Heart right ventricle (tissue), 16 donors: Measurements from ENCODE around the gene MTA2. TPM values are rescaled to one million over a fixed set of nuclear protein-coding genes. Genes with fewer than 3 reads are reported as not detected.

Experiments used
- ATAC-seq, 8 donors: fragments of 200-7000 bp; cut with Tn5 transposase; one replicate each; pipeline ENCODE4 v1.9.1; 2020; ENCODE audit warnings: mild to moderate bottlenecking in 8 of 8, moderate library complexity in 8 of 8, moderate number of reproducible peaks in 1 of 8
- DNase-seq, 2 donors: peaks; one replicate each; pipeline ENCODE4 v3.0.0-alpha.2; 2020
- H3K27ac ChIP-seq, 10 donors: fragments of 200-600 bp; sonication (generic) in 2 of 10; one replicate each; pipeline versions ENCODE4 v1.5.0 to v1.8.0; 2020 to 2022; ENCODE audit warnings: mild to moderate bottlenecking in 3 of 10
- H3K27me3 ChIP-seq, 7 donors: fragments of 200-600 bp; one replicate each; pipeline ENCODE4 v1.8.0; 2021 to 2022; ENCODE audit warnings: mild to moderate bottlenecking in 2 of 7
- H3K36me3 ChIP-seq, 9 donors: fragments of 200-600 bp; sonication (generic) in 1 of 9; one replicate each; pipeline versions ENCODE4 v1.5.0 to v1.8.0; 2020 to 2022; ENCODE audit warnings: mild to moderate bottlenecking in 2 of 9
- H3K4me1 ChIP-seq, 9 donors: fragments of 200-600 bp; sonication (generic) in 1 of 9; one replicate each; pipeline versions ENCODE4 v1.5.0 to v1.8.0; 2020 to 2022; ENCODE audit warnings: mild to moderate bottlenecking in 4 of 9
- H3K4me3 ChIP-seq, 10 donors: fragments of 200-600 bp; sonication (generic) in 2 of 10; one replicate each; pipeline versions ENCODE4 v1.5.0 to v1.8.0; 2020 to 2022; ENCODE audit warnings: mild to moderate bottlenecking in 7 of 10, moderate library complexity in 2 of 10
- H3K9me3 ChIP-seq, 11 donors: fragments of 200-600 bp in 10 of 11; sonication (generic) in 2 of 11; one replicate each; pipeline versions ENCODE4 v1.5.0 to v1.8.0; 2013 to 2022; ENCODE audit warnings: mild to moderate bottlenecking in 2 of 11, control low read depth in 1 of 11, moderate library complexity in 1 of 11
- CTCF ChIP-seq, 9 donors: fragments of 200-600 bp; sonication (generic) in 2 of 9; IDR thresholded peaks; one replicate each; pipeline versions ENCODE4 v1.5.0 to v1.8.0; 2021 to 2022; ENCODE audit warnings: antibody characterized with exemption in 9 of 9, mild to moderate bottlenecking in 5 of 9, moderate library complexity in 1 of 9
- WGBS, 2 donors: extraction: QIAGEN DNeasy Blood & Tissue Kit; methylation state at CpG; one replicate each; pipeline ENCODE4 v1.1.7; 2013; ENCODE audit warnings: inconsistent platforms in 1 of 2; 5-methylcytosine and 5-hydroxymethylcytosine counted together
- intact Hi-C, 10 donors: fragments of 100-400 bp; cut with DNase I; formaldehyde crosslinking; loops; one replicate each; pipeline versions ENCODE4 v1.11.1 to v1.14.2; 2022
- polyA plus RNA-seq, 2 donors: library from polyadenylated mRNA; stranded (reverse); fragments of 200-250 nt; gene quantifications; one replicate each; pipeline ENCODE4 v1.2.3, GENCODE V29; 2013
- total RNA-seq, 10 donors: library from RNA; stranded (reverse); fragmentation: NEBNext Ultra II Directional in 3 of 10; extraction: Animal tissue kit (Norgen Biotek cat#: 25700) in 3 of 10; gene quantifications; one replicate each; pipeline versions ENCODE4 v1.2.1 to v1.2.4, GENCODE V29; 2021 to 2023
- donor health status: Arrhythmogenic right ventricular cardiomyopathy.
- donor health status: ischemic (EF 13 %, LVEDD 7.1; RV severe dilation, severe dysfunction).
- donor health status: healthy with polysubstance abuse.
- donor health status: DM: no; HTN: yes; CAD: no.
- donor health status: DM: no; HTN: no; CAD: no.
- donor health status: ischemic (EF 25% LVEDD 6.9; RV normal size, moderate dysfunction).
- donor health status: ischemic (EF 25% LVEDD 5.7; RV mildly dilated, moderate dysfunction).
- donor health status: healthy.
- donor health status: DM: yes; HTN: yes; CAD: no.
- donor health status: Ischemic cardiomyopathy.
- donor health status: ischemic (EF 35%, LVEDD 5.7; RV mildly dilated, moderate dysfunction).
- donor health status: nonischemic (EF 11% LVEDD 7.7; RV severe dilation, severe dysfunction).
- donor health status: DM: yes; HTN: yes; CAD: no.
- donor health status: PGD.
- donor health status: ischemic (EF 29% LVEDD 5.4; RV normal size, mild dysfunction).
- donor health status: nonischemic (EF 23%, LVEDD 6.1; RV moderate dilation, normal function).

Gene MTA2
- total and polyA plus RNA-seq, 12 donors, result 22.1 to 45.3 (median 29.8) TPM

DNA sequence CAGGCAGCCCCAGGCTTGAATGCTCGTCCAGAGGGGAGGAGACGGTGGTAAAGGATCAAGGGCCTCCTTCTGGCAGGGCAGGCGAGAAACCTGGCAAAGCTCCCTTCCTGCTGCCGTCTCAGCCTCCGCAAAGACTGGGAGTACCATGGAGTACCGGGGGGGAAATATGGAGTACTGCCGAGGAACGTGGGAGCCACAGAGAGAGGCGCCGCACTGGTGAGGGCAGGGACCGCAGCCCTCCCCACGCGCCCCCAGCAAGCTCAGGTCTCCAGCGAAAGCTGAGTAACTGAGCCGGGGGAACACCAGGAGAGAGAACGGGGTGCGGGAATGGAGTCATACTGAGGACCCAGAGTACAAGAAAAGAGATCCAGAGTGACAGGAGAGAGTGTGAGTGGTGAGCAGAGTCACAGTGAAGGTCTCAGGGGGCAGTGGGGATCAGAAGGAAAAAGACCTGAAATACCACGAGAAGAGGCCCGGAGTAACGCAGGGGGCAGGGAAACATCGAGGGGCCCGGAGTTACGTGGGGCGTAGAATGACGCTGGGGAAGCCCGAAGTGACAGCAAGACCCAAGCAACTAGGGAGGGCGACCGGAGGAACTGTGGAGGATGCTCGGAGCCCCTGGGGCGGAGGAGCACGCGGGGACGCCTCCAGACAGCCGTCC lies 10.2 kb upstream of the MTA2 start:
- H3K36me3 ChIP-seq, result peaks cover 0 to 62% (median 3%) of the 10 kb centered on the region in 9 donors
- ATAC-seq (peak in 7 of 8 donors; percentile 2 to 34 (median 9)), DNase-seq (peak; percentile 49 to 59)
- no peak for TF ChIP-seq CTCF (IDR thresholded peaks at IDR 0.05)
- intact Hi-C loops, result loop anchor here in 2 of 10 donors (1.0 to 5.0 kb wide), 2 partner anchors 11 to 40 kb away; partner anchors contain the start of genes INTS5 (in 1 of the 2) and MTA2 (in 1 of the 2)
- H3K27me3 ChIP-seq, result no peaks in the 10 kb centered on the region
- H3K4me1 ChIP-seq, result peaks cover 9 to 43% (median 27%) of the 10 kb centered on the region in 9 donors
- H3K4me3 ChIP-seq, result peak overlapping the region; percentile 65 to 93 (median 76)
- WGBS, 2 donors, result 2% methylated on average over 34 of the region's 34 CpGs
- H3K9me3 ChIP-seq, result no peaks in the 10 kb centered on the region
- peak overlapping the region; percentile 91 to 98 (median 96) for H3K27ac ChIP-seq

- peak overlapping the region; percentile 91 to 98 (median 96) for H3K27ac ChIP-seq
- TF ChIP-seq CTCF (IDR thresholded peaks at IDR 0.05), result no peak
- H3K36me3 ChIP-seq, result peaks cover 0 to 62% (median 4%) of the 10 kb centered on the region in 9 donors
- no peak for DNase-seq
- H3K27me3 ChIP-seq, result no peaks in the 10 kb centered on the region
- intact Hi-C loops, result loop anchor here in 1 of 10 donors (5.0 kb wide), 1 partner anchor 41 kb away; the partner anchor contains the start of gene INTS5
- WGBS, 2 donors, result 70 to 77% methylated on average over 28 of the region's 28 CpGs
- ATAC-seq, result no peak
- peaks cover 9 to 43% (median 27%) of the 10 kb centered on the region in 9 donors for H3K4me1 ChIP-seq
- peak overlapping the region; percentile 65 to 93 (median 76) for H3K4me3 ChIP-seq
- no peaks in the 10 kb centered on the region for H3K9me3 ChIP-seq
Measured at GRCh38 chr11:62610814-62611704, 9.4 kb upstream of the MTA2 start.

DNA sequence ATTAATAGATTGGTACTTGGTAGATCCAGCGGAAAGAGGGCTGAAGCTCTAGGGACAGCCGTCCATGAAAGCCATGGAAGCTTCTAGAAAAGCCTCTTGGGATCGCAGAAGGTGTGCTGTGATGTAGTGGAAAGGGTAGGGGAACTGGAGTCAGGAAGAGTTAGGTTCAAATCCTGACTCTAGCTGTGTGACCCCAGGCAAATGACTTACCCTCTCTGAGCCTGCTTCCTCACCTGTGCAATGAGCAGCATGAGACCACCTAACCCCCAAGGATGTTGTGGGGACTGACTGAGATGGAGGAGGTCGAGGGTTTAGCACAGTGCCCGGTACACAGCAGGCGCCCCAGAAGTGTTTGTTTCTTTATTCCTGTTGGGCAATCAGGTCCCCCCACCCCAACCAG lies 8.7 kb upstream of the MTA2 start:
- H3K27me3 ChIP-seq, result no peaks in the 10 kb centered on the region
- no peak for DNase-seq
- TF ChIP-seq CTCF (IDR thresholded peaks at IDR 0.05), result no peak
- peaks cover 9 to 43% (median 27%) of the 10 kb centered on the region in 9 donors for H3K4me1 ChIP-seq
- WGBS, 2 donors, result 87 to 88% methylated on average over 6 of the region's 6 CpGs
- H3K4me3 ChIP-seq, result no peak overlapping the region
- peaks cover 0 to 62% (median 8%) of the 10 kb centered on the region in 9 donors for H3K36me3 ChIP-seq
- ATAC-seq, result no peak
- no peaks in the 10 kb centered on the region for H3K9me3 ChIP-seq
- H3K27ac ChIP-seq, result peak overlapping the region in 2 of 10 donors; percentile 2 to 97
- intact Hi-C loops, result loop anchor here in 1 of 10 donors (5.0 kb wide), 1 partner anchor 42 kb away; the partner anchor contains the start of gene INTS5

- H3K27me3 ChIP-seq, result no peaks in the 10 kb centered on the region
- DNase-seq (no peak), ATAC-seq (no peak)
- peaks cover 0 to 70% (median 8%) of the 10 kb centered on the region in 9 donors for H3K36me3 ChIP-seq
- intact Hi-C loops, result loop anchor here in 1 of 10 donors (10.0 kb wide), 1 partner anchor 226 kb away; the partner anchor contains the start of genes STX5, TEX54 and WDR74
- H3K27ac ChIP-seq, result no peak overlapping the region
- TF ChIP-seq CTCF (IDR thresholded peaks at IDR 0.05), result no peak
- H3K9me3 ChIP-seq, result no peaks in the 10 kb centered on the region
- H3K4me1 ChIP-seq, result peaks cover 9 to 43% (median 27%) of the 10 kb centered on the region in 9 donors
- no peak overlapping the region for H3K4me3 ChIP-seq
- WGBS, 2 donors, result 94 to 96% methylated on average over 12 of the region's 12 CpGs
Measured at GRCh38 chr11:62608776-62609175, 7.1 kb upstream of the MTA2 start.
